ENCODE data around the gene CD68.

DNA sequence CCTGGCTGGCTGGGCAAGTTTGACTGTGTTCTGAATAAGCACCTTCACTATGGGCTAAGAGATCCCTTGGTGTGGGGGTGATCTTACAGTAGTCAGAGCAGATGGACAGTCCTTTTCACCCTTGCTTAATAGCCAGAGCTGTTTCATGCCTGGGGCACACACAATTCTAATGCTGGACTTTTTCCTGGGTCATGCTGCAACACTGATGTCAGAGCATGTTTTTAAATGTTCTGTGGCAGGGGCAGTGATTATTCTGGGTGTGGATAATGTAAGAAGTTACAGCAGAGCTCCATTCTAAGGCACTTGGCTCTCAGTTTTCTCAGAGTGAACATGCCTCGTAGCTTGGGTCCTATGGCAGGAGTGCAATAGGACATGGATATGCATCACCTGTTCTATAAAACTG, 4.0 kb upstream of the CD68 start:
- TF ChIP-seq GABPA (IDR thresholded peaks at IDR 0.05; ENCODE audit: low read depth): no peak
- TF ChIP-seq, protein P1, sequence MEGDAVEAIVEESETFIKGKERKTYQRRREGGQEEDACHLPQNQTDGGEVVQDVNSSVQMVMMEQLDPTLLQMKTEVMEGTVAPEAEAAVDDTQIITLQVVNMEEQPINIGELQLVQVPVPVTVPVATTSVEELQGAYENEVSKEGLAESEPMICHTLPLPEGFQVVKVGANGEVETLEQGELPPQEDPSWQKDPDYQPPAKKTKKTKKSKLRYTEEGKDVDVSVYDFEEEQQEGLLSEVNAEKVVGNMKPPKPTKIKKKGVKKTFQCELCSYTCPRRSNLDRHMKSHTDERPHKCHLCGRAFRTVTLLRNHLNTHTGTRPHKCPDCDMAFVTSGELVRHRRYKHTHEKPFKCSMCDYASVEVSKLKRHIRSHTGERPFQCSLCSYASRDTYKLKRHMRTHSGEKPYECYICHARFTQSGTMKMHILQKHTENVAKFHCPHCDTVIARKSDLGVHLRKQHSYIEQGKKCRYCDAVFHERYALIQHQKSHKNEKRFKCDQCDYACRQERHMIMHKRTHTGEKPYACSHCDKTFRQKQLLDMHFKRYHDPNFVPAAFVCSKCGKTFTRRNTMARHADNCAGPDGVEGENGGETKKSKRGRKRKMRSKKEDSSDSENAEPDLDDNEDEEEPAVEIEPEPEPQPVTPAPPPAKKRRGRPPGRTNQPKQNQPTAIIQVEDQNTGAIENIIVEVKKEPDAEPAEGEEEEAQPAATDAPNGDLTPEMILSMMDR (IDR thresholded peaks at IDR 0.05; ENCODE audit: insufficient read depth, low read length): no peak
- no peak for TF ChIP-seq POLR2AphosphoS5 (IDR thresholded peaks at IDR 0.05; ENCODE audit: low read depth)
- TF ChIP-seq, protein P2, sequence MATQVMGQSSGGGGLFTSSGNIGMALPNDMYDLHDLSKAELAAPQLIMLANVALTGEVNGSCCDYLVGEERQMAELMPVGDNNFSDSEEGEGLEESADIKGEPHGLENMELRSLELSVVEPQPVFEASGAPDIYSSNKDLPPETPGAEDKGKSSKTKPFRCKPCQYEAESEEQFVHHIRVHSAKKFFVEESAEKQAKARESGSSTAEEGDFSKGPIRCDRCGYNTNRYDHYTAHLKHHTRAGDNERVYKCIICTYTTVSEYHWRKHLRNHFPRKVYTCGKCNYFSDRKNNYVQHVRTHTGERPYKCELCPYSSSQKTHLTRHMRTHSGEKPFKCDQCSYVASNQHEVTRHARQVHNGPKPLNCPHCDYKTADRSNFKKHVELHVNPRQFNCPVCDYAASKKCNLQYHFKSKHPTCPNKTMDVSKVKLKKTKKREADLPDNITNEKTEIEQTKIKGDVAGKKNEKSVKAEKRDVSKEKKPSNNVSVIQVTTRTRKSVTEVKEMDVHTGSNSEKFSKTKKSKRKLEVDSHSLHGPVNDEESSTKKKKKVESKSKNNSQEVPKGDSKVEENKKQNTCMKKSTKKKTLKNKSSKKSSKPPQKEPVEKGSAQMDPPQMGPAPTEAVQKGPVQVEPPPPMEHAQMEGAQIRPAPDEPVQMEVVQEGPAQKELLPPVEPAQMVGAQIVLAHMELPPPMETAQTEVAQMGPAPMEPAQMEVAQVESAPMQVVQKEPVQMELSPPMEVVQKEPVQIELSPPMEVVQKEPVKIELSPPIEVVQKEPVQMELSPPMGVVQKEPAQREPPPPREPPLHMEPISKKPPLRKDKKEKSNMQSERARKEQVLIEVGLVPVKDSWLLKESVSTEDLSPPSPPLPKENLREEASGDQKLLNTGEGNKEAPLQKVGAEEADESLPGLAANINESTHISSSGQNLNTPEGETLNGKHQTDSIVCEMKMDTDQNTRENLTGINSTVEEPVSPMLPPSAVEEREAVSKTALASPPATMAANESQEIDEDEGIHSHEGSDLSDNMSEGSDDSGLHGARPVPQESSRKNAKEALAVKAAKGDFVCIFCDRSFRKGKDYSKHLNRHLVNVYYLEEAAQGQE (IDR thresholded peaks at IDR 0.05; ENCODE audit: insufficient replicate concordance, low read depth): no peak
- no peak for TF ChIP-seq SPI1 (IDR thresholded peaks at IDR 0.05; ENCODE audit: borderline replicate concordance, low read depth)

Measured in HL-60 (cell line).